K562 (cell line): ENCODE measurements around the gene SIX3. TPM values are rescaled to one million over a fixed set of nuclear protein-coding genes. Genes with fewer than 3 reads are reported as not detected.

Experiments
- ATAC-seq: fragments of 200-7000 bp; cut with Tn5 transposase; 3 replicates; pipeline ENCODE4 v1.9.1; 2020; ENCODE audit warnings: moderate library complexity
- BruUV-seq: library from RNA; stranded (reverse); fragments of 400-500 nt; replicated peaks from 2 replicates; lab custom pipeline; 2021; lab: Mats Ljungman, UMichigan
- CTCF ChIA-PET: fragments of 300-600 bp; formaldehyde crosslinking; extraction: SDS; loops from one replicate; lab custom pipeline; 2021; ENCODE audit warnings: low intra/inter-chr PET ratio; lab: Yijun Ruan, JAX
- POLR2A ChIA-PET: fragments of 300-600, 350-650 bp; sonication (Branson Sonifier 250); formaldehyde crosslinking; extraction: SDS; loops from one replicate; lab custom pipeline; 2021; ENCODE audit warnings: antibody characterized with exemption, inconsistent platforms; lab: Yijun Ruan, JAX
- DNase-seq, 4 experiments: peaks; one replicate each; pipeline versions ENCODE4 v3.0.0 to v3.0.0-alpha.2; 2011 to 2018; ENCODE audit warnings: low spot score in 3 of 4, mixed read lengths in 3 of 4; ENCODE audit errors: extremely low read depth in 1 of 4
- FAIRE-seq: peaks from 2 replicates; lab custom pipeline; 2011; peaks lifted over from hg19 to GRCh38; lab: Jason Lieb, UNC
- H2AFZ ChIP-seq: 2 replicates; pipeline ENCODE4 v1.6.0; 2011; ENCODE audit warnings: low read depth, low read length, control low read depth, inconsistent platforms
- H3K27ac ChIP-seq: fragments of 200-600 bp; 3 replicates; pipeline ENCODE4 v1.8.0; 2011; ENCODE audit warnings: low read depth, mild to moderate bottlenecking, control low read depth, inconsistent platforms, low read length, moderate library complexity, mixed read lengths; ENCODE audit errors: extremely low read depth
- H3K27me3 ChIP-seq, 2 experiments: fragments of 300-600 bp in 1 of 2; 2 replicates in 1 of 2; 3 replicates in 1 of 2; pipeline versions ENCODE4 v1.6.0 to v1.8.0; 2011; ENCODE audit warnings: inconsistent platforms in 2 of 2, low read length in 2 of 2, mild to moderate bottlenecking in 1 of 2, mixed read lengths in 1 of 2, moderate library complexity in 1 of 2; ENCODE audit not compliant: control insufficient read depth in 2 of 2, insufficient read depth in 2 of 2
- H3K36me3 ChIP-seq: fragments of 300-600 bp; 3 replicates; pipeline ENCODE4 v1.8.0; 2011; ENCODE audit warnings: mild to moderate bottlenecking, low read length, inconsistent platforms; ENCODE audit not compliant: control insufficient read depth, insufficient read depth
- H3K4me1 ChIP-seq, 2 experiments: fragments of 200-600 bp in 1 of 2; replicated peaks in 1 of 2; 2 replicates in 1 of 2; 3 replicates in 1 of 2; pipeline versions ENCODE4 v1.5.1 to v1.8.0; 2011; ENCODE audit warnings: inconsistent platforms in 2 of 2, low read length in 2 of 2, mild to moderate bottlenecking in 1 of 2, mixed read lengths in 1 of 2, moderate library complexity in 1 of 2; ENCODE audit not compliant: control insufficient read depth in 2 of 2, insufficient read depth in 2 of 2
- H3K4me2 ChIP-seq: 2 replicates; pipeline ENCODE4 v1.6.1; 2011; ENCODE audit warnings: low read length, control low read depth, inconsistent platforms, mixed read lengths; ENCODE audit not compliant: insufficient read depth
- H3K4me3 ChIP-seq: fragments of 200-600 bp; sonication (generic), shearing (Covaris generic); 2 replicates; pipeline ENCODE4 v1.5.1; 2016; ENCODE audit warnings: control low read depth, inconsistent platforms
- H3K79me2 ChIP-seq: fragments of 200-600 bp; 3 replicates; pipeline ENCODE4 v1.8.0; 2011; ENCODE audit warnings: low read length, inconsistent platforms; ENCODE audit not compliant: control insufficient read depth, insufficient read depth
- H3K9ac ChIP-seq, 2 experiments: 2 replicates each; pipeline versions ENCODE4 v1.6.0 to v1.6.1; 2011; ENCODE audit warnings: low read depth in 2 of 2, low read length in 2 of 2, control low read depth in 1 of 2, inconsistent platforms in 1 of 2, mild to moderate bottlenecking in 1 of 2, mixed read lengths in 1 of 2; ENCODE audit not compliant: insufficient read depth in 1 of 2
- H3K9me1 ChIP-seq: one replicate; pipeline ENCODE4 v1.6.0; 2011; ENCODE audit warnings: inconsistent platforms, mild to moderate bottlenecking, low read length, moderate library complexity; ENCODE audit not compliant: control insufficient read depth, insufficient read depth
- H3K9me3 ChIP-seq: replicated peaks from 2 replicates; pipeline ENCODE4 v1.5.1; 2011; ENCODE audit warnings: low read depth, low read length, inconsistent platforms; ENCODE audit not compliant: control insufficient read depth, insufficient read depth
- H4K20me1 ChIP-seq: replicated peaks from 2 replicates; pipeline ENCODE4 v1.6.1; 2011; ENCODE audit warnings: low read length, inconsistent platforms, mixed read lengths; ENCODE audit not compliant: control insufficient read depth, insufficient read depth
- ARID1B ChIP-seq: fragments of 450-650 bp; IDR thresholded peaks from 2 replicates; pipeline ENCODE4 v1.6.1; 2016; ENCODE audit warnings: antibody characterized with exemption, mild to moderate bottlenecking, inconsistent platforms
- ATF3 ChIP-seq, 2 experiments: fragments of 450-650 bp in 1 of 2; sonication (generic) in 1 of 2; formaldehyde crosslinking in 1 of 2; IDR thresholded peaks in 1 of 2; conservative IDR thresholded peaks in 1 of 2; 2 replicates each; pipeline versions ENCODE4 v1.6.1 to v1.8.1; 2016 to 2023; ENCODE audit warnings: mild to moderate bottlenecking in 2 of 2, moderate library complexity in 2 of 2, inconsistent platforms in 1 of 2, missing genetic modification reagents in 1 of 2
- MTA3 ChIP-seq: fragments of 450-650 bp; formaldehyde crosslinking; IDR thresholded peaks from 2 replicates; pipeline ENCODE4 v1.6.1; 2017; ENCODE audit warnings: mild to moderate bottlenecking, borderline replicate concordance
- SMAD1 ChIP-seq: fragments of 150-350 bp; IDR thresholded peaks from 2 replicates; pipeline ENCODE4 v1.6.1; 2014; ENCODE audit warnings: low read length, low read depth; ENCODE audit not compliant: partially characterized antibody
- SNAPC5 ChIP-seq: fragments of 250-450 bp; sonication (Bioruptor Pico); IDR thresholded peaks from 2 replicates; pipeline ENCODE4 v1.8.0; 2021; ENCODE audit warnings: moderate library complexity, mild to moderate bottlenecking, inconsistent platforms
- ZNF174 ChIP-seq: fragments of 250-450 bp; sonication (Bioruptor Pico); IDR thresholded peaks from 2 replicates; pipeline ENCODE4 v1.4.0; 2020; ENCODE audit warnings: mild to moderate bottlenecking
- WGBS: fragments of 100-300 bp; shearing (Covaris generic); methylation state at CpG from one replicate; pipeline ENCODE4 v1.1.6; 2016; ENCODE audit warnings: low coverage, mixed read lengths; ENCODE audit not compliant: insufficient coverage; ENCODE audit errors: missing lambda C conversion rate; 5-methylcytosine and 5-hydroxymethylcytosine counted together
- in situ Hi-C: fragments of 300-500 bp; cut with MboI; formaldehyde crosslinking; loops from 4 replicates; pipeline ENCODE4 v1.15.0; 2018; ENCODE audit warnings: inconsistent platforms, mixed read lengths
- intact Hi-C: fragments of 100-400 bp; cut with micrococcal nuclease; formaldehyde crosslinking; loops from 2 replicates; pipeline ENCODE4 v1.14.2; 2022
- polyA plus RNA-seq, 8 experiments: library from polyadenylated mRNA; depleted of rRNA in 4 of 8; stranded (reverse) in 5 of 8; unstranded in 3 of 8; fragments of >200 nt; fragmentation: Nextera tagmentation in 2 of 8; fragmentation: Illumina TruSeq in 1 of 8; extraction: Ambion mirVana in 2 of 8; extraction: Trizol in 1 of 8; gene quantifications; 2 replicates each; pipeline versions ENCODE4 v1.2.1 to v1.2.3, GENCODE V29; 2011 to 2014; ENCODE audit warnings: inconsistent platforms in 1 of 8, missing spikeins in 1 of 8
- total RNA-seq, 7 experiments: library from RNA; depleted of rRNA in 6 of 7; stranded (reverse); fragments of >200 nt in 6 of 7; fragmentation: Illumina TruSeq in 2 of 7; extraction: Trizol in 2 of 7; gene quantifications; 2 replicates each; pipeline versions ENCODE4 v1.2.1 to v1.2.3, GENCODE V29; 2011 to 2021; ENCODE audit warnings: low replicate concordance in 1 of 7

Gene SIX3
- total and polyA plus RNA-seq, 9 of the 15 experiments (the other 6 are each of a cell fraction or from before 2014, with no cell fraction given), result not detected

GRCh38 chr2:44957656-44958327 is 16.3 kb downstream of the SIX3 start (continued):
- TF ChIP-seq ARID1B, result no peak

- no peaks in the 10 kb centered on the region for H3K9me1 ChIP-seq
- no peak overlapping the region for H3K4me2 ChIP-seq
- H3K79me2 ChIP-seq, result no peaks in the 10 kb centered on the region
- no peak overlapping the region for H3K27ac ChIP-seq
- intact Hi-C loops (loop anchor here (5.0 kb wide), 2 partner anchors 718 to 1083 kb away; no protein-coding TSS in a partner anchor), in situ Hi-C loops (no loop called here)
- DNase-seq (no peak), ATAC-seq (no peak), FAIRE-seq (no peak)
- BruUV-seq, result no TSS peak
- ChIA-PET POLR2A (no interaction called here), CTCF (no interaction called here)
- no peaks in the 10 kb centered on the region for H3K36me3 ChIP-seq
- H3K9me3 ChIP-seq, result no peaks in the 10 kb centered on the region
- peaks cover 10% of the 10 kb centered on the region for H4K20me1 ChIP-seq
- no peak overlapping the region for H2AFZ ChIP-seq
- H3K4me1 ChIP-seq, result peaks cover 0 to 14% of the 10 kb centered on the region in 2 experiments; a peak in 3 of 5 replicates
- 3% methylated on average over 6 of the region's 6 CpGs for WGBS
- TF ChIP-seq SNAPC5 (CRISPR knock-in tag) (no peak), ATF3 (IDR thresholded peaks at IDR 0.05) (peak; percentile 29), ATF3 (CRISPR knock-in tag; conservative IDR thresholded peaks at IDR 0.05) (no peak), SMAD1 (no peak), ZNF174 (CRISPR knock-in tag) (no peak), MTA3 (no peak)
- H3K4me3 ChIP-seq, result no peak overlapping the region
- H3K9ac ChIP-seq, result no peak overlapping the region
- peaks cover 6 to 55% of the 10 kb centered on the region in 2 experiments; a peak in 4 of 5 replicates for H3K27me3 ChIP-seq
Observed at GRCh38 chr2:44959855-44960254, 18.4 kb downstream of the SIX3 start.
